Tibial nerve (tissue), 4 donors: Measurements from ENCODE around the gene TRIM45. TPM values are rescaled to one million over a fixed set of nuclear protein-coding genes. Genes with fewer than 3 reads are reported as not detected.

ENCODE experiments used
- DNase-seq, 2 donors: peaks; one replicate each; pipeline ENCODE4 v3.0.0-alpha.2; 2019; ENCODE audit warnings: low spot score in 2 of 2
- H3K27ac ChIP-seq, 4 donors: fragments of 200-600 bp; sonication (generic) in 3 of 4; one replicate each; pipeline ENCODE4 v1.5.1; 2017 to 2019; ENCODE audit warnings: mild to moderate bottlenecking in 1 of 4
- H3K27me3 ChIP-seq, 2 donors: fragments of 200-600 bp; sonication (generic) in 1 of 2; one replicate each; pipeline versions ENCODE4 v1.5.1 to v1.6.0; 2017 to 2019
- H3K36me3 ChIP-seq, 3 donors: fragments of 200-600 bp; sonication (generic); one replicate each; pipeline ENCODE4 v1.5.1; 2018 to 2019
- H3K4me1 ChIP-seq, 4 donors: fragments of 200-600 bp; sonication (generic) in 3 of 4; one replicate each; pipeline ENCODE4 v1.5.1; 2017 to 2019
- H3K4me3 ChIP-seq, 4 donors: fragments of 200-600 bp; sonication (generic) in 3 of 4; one replicate each; pipeline ENCODE4 v1.5.1; 2017 to 2019; ENCODE audit warnings: mild to moderate bottlenecking in 1 of 4, moderate library complexity in 1 of 4
- H3K9me3 ChIP-seq, 4 donors: fragments of 200-600 bp; sonication (generic) in 3 of 4; one replicate each; pipeline ENCODE4 v1.5.1; 2017 to 2019
- CTCF ChIP-seq, 5 experiments: fragments of 200-600 bp in 3 of 5; fragments of 450-650 bp in 2 of 5; sonication (generic) in 3 of 5; IDR thresholded peaks; one replicate each; pipeline ENCODE4 v1.5.1; 2016 to 2019; ENCODE audit warnings: antibody characterized with exemption in 5 of 5, mild to moderate bottlenecking in 3 of 5, moderate library complexity in 2 of 5
- EP300 ChIP-seq, 2 donors: sonication (generic); formaldehyde crosslinking; IDR thresholded peaks; one replicate each; pipeline ENCODE4 v1.6.1; 2017; ENCODE audit warnings: antibody characterized with exemption in 2 of 2, mild to moderate bottlenecking in 1 of 2
- POLR2A ChIP-seq, 2 donors: fragments of 450-650 bp; IDR thresholded peaks; one replicate each; pipeline ENCODE4 v1.6.1; 2017; ENCODE audit warnings: antibody characterized with exemption in 2 of 2, mild to moderate bottlenecking in 2 of 2, moderate library complexity in 2 of 2
- WGBS, 2 donors: methylation state at CpG; one replicate each; pipeline ENCODE4 v1.1.5; 2018; 5-methylcytosine and 5-hydroxymethylcytosine counted together
- total RNA-seq, 4 donors: library from RNA; depleted of rRNA; stranded (reverse); fragments of >200 nt; gene quantifications; one replicate each; pipeline ENCODE4 v1.1.0, GENCODE V29; 2016

TRIM45 gene
- total RNA-seq, 4 donors from 2014 or later: 3.3 to 6.9 (median 4.8) TPM

- Histone ChIP-seq H3K27me3 (no peaks in the 10 kb centered on the region), H3K4me1 (peaks cover 0 to 8% (median 2%) of the 10 kb centered on the region in 4 donors), H3K36me3 (no peaks in the 10 kb centered on the region), H3K9me3 (no peaks in the 10 kb centered on the region), H3K27ac (no peak overlapping the region), H3K4me3 (no peak overlapping the region)
- TF ChIP-seq POLR2A (IDR thresholded peaks at IDR 0.05) (no peak), CTCF (IDR thresholded peaks at IDR 0.05) (no peak), EP300 (IDR thresholded peaks at IDR 0.05) (no peak)
- 92% methylated on average over 4 of the region's 4 CpGs for WGBS, 2 donors
- DNase-seq: no peak
These were observed 9.0 kb upstream of the TRIM45 start for GRCh38 chr1:117130526-117130925.

GRCh38 chr1:117128323-117129079 lies 7.0 kb upstream of the TRIM45 start:
- Histone ChIP-seq H3K27ac (peak overlapping the region in 2 of 4 donors; percentile 32 to 39), H3K4me3 (no peak overlapping the region), H3K4me1 (peaks cover 0 to 8% (median 2%) of the 10 kb centered on the region in 4 donors), H3K27me3 (no peaks in the 10 kb centered on the region), H3K9me3 (no peaks in the 10 kb centered on the region), H3K36me3 (no peaks in the 10 kb centered on the region)
- DNase-seq: no peak
- peak in 4 of 5 experiments; percentile 41 to 56 (median 48) for TF ChIP-seq CTCF (IDR thresholded peaks at IDR 0.05)
- TF ChIP-seq POLR2A (IDR thresholded peaks at IDR 0.05): no peak
- no peak for TF ChIP-seq EP300 (IDR thresholded peaks at IDR 0.05)
- WGBS, 2 donors: 18 to 19% methylated on average over 5 of the region's 5 CpGs

- TF ChIP-seq CTCF (IDR thresholded peaks at IDR 0.05) (no peak), POLR2A (IDR thresholded peaks at IDR 0.05) (no peak), EP300 (IDR thresholded peaks at IDR 0.05) (no peak)
These were observed 6.2 kb upstream of the TRIM45 start for GRCh38 chr1:117127795-117128194.

GRCh38 chr1:117124661-117125060 lies 3.1 kb upstream of the TRIM45 start:
- Histone ChIP-seq H3K36me3 (no peaks in the 10 kb centered on the region), H3K9me3 (no peaks in the 10 kb centered on the region), H3K27ac (no peak overlapping the region), H3K27me3 (no peaks in the 10 kb centered on the region), H3K4me3 (no peak overlapping the region), H3K4me1 (peaks cover 0 to 24% (median 8%) of the 10 kb centered on the region in 4 donors)
- WGBS, 2 donors: 79 to 82% methylated on average over 1 of the region's 1 CpG
- TF ChIP-seq POLR2A (IDR thresholded peaks at IDR 0.05) (no peak), EP300 (IDR thresholded peaks at IDR 0.05) (no peak), CTCF (IDR thresholded peaks at IDR 0.05) (no peak)
- DNase-seq: no peak

More at GRCh38 chr1:117127795-117128194, 6.2 kb upstream of the TRIM45 start:
- no peaks in the 10 kb centered on the region for H3K27me3 ChIP-seq
- no peak for DNase-seq
- no peaks in the 10 kb centered on the region for H3K36me3 ChIP-seq
- H3K27ac ChIP-seq: peak overlapping the region in 1 of 4 donors; percentile 32
- no peak overlapping the region for H3K4me3 ChIP-seq
- H3K4me1 ChIP-seq: peaks cover 0 to 8% (median 2%) of the 10 kb centered on the region in 4 donors
- no peaks in the 10 kb centered on the region for H3K9me3 ChIP-seq

GRCh38 chr1:117123274-117123673 lies 1.7 kb upstream of the TRIM45 start:
- Histone ChIP-seq H3K36me3 (peaks cover 0 to 2% (median 0%) of the 10 kb centered on the region in 3 donors), H3K4me1 (peaks cover 0 to 18% (median 7%) of the 10 kb centered on the region in 4 donors), H3K27ac (no peak overlapping the region), H3K27me3 (no peaks in the 10 kb centered on the region), H3K4me3 (no peak overlapping the region), H3K9me3 (no peaks in the 10 kb centered on the region)
- DNase-seq: no peak
- WGBS, 2 donors: 96 to 98% methylated on average over 2 of the region's 2 CpGs
- TF ChIP-seq EP300 (IDR thresholded peaks at IDR 0.05): no peak
- TF ChIP-seq POLR2A (IDR thresholded peaks at IDR 0.05): no peak
- TF ChIP-seq CTCF (IDR thresholded peaks at IDR 0.05): no peak
